Iris pigment epithelial cell (primary cell): Measurements from ENCODE around the gene SETD6.

Experiments
- DNase-seq: peaks from one replicate; pipeline ENCODE4 v3.0.0-alpha.2; 2011; ENCODE audit warnings: low read depth

The SETD6 gene

GRCh38 chr16:58494981-58495520 lies 20.3 kb upstream of the SETD6 start:
- DNase-seq: peak; percentile 99

- DNase-seq: no peak
These were observed 19.6 kb upstream of the SETD6 start for GRCh38 chr16:58495521-58496331.

GRCh38 chr16:58497468-58497867 lies 17.8 kb upstream of the SETD6 start:
- DNase-seq: no peak

- no peak for DNase-seq
These were observed 17.4 kb upstream of the SETD6 start for GRCh38 chr16:58497935-58498334.

- DNase-seq: no peak
These were observed 16.8 kb upstream of the SETD6 start for GRCh38 chr16:58498341-58499091.

- no peak for DNase-seq
These were observed 16.2 kb upstream of the SETD6 start for GRCh38 chr16:58499092-58499511.

- peak; percentile 87 for DNase-seq
These were observed 15.5 kb upstream of the SETD6 start, which contains the start of gene NDRG4 for GRCh38 chr16:58499615-58500351. Gene NDRG4, plus strand, starts transcription at chr16:58500143. Its CDS starts 106 bp downstream, at chr16:58500249.

- no peak for DNase-seq
These were observed 14.7 kb upstream of the SETD6 start for GRCh38 chr16:58500430-58501241.

- DNase-seq: no peak
These were observed 13.8 kb upstream of the SETD6 start for GRCh38 chr16:58501242-58502131.

GRCh38 chr16:58502217-58502921 lies 12.9 kb upstream of the SETD6 start:
- no peak for DNase-seq

- no peak for DNase-seq
These were observed 12.0 kb upstream of the SETD6 start for GRCh38 chr16:58503166-58503862.

- DNase-seq: no peak
These were observed 11.2 kb upstream of the SETD6 start for GRCh38 chr16:58503863-58504688.

- DNase-seq: no peak
These were observed 8.8 kb upstream of the SETD6 start for GRCh38 chr16:58506241-58507194.

GRCh38 chr16:58507195-58507962 lies 7.9 kb upstream of the SETD6 start:
- DNase-seq: no peak

GRCh38 chr16:58507963-58508670 lies 7.2 kb upstream of the SETD6 start:
- DNase-seq: no peak
